Measurements from ENCODE around the gene GLB1L2. TPM values are rescaled to one million over a fixed set of nuclear protein-coding genes. Genes with fewer than 3 reads are reported as not detected.
A peak's percentile ranks its signal among the peaks of the same experiment; 100 is the strongest.

Gene GLB1L2
- total RNA-seq, 1 donor from 2014 or later, result 3.4 TPM

DNA sequence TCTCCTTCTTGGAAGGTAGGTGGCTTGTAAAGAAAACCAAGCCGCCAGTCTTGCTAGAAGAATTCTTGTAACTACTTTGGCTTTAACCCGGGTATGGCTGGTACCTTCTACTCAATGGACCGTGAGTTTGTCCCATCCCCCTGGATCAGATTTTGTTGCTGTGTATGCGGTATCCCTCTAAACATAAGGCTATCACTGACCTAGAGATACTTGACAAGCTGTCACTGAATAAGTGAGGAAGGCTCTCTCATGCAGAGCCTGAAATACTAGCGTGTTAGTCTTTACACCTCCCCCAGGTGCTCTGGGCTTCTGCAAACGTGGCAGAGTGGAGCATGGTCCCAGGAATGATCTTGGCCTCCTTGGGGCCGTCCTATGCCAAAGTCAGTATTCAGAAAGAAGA, 34.5 kb downstream of the GLB1L2 start:
- H3K4me3 ChIP-seq (ENCODE audit: low read depth, low read length), result no peak overlapping the region
- FAIRE-seq (no peak), DNase-seq (ENCODE audit: low read depth) (no peak)
- TF ChIP-seq, protein P1, sequence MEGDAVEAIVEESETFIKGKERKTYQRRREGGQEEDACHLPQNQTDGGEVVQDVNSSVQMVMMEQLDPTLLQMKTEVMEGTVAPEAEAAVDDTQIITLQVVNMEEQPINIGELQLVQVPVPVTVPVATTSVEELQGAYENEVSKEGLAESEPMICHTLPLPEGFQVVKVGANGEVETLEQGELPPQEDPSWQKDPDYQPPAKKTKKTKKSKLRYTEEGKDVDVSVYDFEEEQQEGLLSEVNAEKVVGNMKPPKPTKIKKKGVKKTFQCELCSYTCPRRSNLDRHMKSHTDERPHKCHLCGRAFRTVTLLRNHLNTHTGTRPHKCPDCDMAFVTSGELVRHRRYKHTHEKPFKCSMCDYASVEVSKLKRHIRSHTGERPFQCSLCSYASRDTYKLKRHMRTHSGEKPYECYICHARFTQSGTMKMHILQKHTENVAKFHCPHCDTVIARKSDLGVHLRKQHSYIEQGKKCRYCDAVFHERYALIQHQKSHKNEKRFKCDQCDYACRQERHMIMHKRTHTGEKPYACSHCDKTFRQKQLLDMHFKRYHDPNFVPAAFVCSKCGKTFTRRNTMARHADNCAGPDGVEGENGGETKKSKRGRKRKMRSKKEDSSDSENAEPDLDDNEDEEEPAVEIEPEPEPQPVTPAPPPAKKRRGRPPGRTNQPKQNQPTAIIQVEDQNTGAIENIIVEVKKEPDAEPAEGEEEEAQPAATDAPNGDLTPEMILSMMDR (IDR thresholded peaks at IDR 0.05; ENCODE audit: insufficient read depth, low read length, severe bottlenecking), result no peak
- no peaks in the 10 kb centered on the region for H3K36me3 ChIP-seq (ENCODE audit: control insufficient read depth, insufficient read depth, low read length)
- H3K27me3 ChIP-seq (ENCODE audit: control insufficient read depth, insufficient read depth, low read length), result no peaks in the 10 kb centered on the region

DNA sequence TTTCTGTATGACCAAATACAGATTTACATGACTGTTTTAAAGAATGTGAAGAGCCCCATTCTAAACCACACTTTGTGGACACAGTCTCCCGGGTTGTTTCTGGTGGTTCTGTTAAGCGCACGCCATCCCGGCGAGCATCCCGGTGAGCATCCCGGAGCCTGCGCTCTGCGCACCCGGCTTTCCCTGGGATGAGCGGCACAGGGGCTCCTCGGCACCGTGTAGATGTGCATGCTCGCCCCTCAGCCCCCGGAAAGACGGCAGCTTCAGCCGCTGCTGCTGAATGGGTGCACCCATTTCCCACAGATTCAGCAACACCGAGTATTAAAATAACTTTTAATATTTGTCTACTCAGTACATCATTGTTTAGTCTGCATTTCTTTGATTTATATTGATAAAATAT, 36.0 kb downstream of the GLB1L2 start:
- TF ChIP-seq, protein P1 (IDR thresholded peaks at IDR 0.05; ENCODE audit: insufficient read depth, low read length, severe bottlenecking), result no peak
- Histone ChIP-seq H3K4me3 (ENCODE audit: low read depth, low read length) (no peak overlapping the region), H3K27me3 (ENCODE audit: control insufficient read depth, insufficient read depth, low read length) (no peaks in the 10 kb centered on the region), H3K36me3 (ENCODE audit: control insufficient read depth, insufficient read depth, low read length) (no peaks in the 10 kb centered on the region)
- DNase-seq (ENCODE audit: low read depth), result no peak
- no peak for FAIRE-seq

DNA sequence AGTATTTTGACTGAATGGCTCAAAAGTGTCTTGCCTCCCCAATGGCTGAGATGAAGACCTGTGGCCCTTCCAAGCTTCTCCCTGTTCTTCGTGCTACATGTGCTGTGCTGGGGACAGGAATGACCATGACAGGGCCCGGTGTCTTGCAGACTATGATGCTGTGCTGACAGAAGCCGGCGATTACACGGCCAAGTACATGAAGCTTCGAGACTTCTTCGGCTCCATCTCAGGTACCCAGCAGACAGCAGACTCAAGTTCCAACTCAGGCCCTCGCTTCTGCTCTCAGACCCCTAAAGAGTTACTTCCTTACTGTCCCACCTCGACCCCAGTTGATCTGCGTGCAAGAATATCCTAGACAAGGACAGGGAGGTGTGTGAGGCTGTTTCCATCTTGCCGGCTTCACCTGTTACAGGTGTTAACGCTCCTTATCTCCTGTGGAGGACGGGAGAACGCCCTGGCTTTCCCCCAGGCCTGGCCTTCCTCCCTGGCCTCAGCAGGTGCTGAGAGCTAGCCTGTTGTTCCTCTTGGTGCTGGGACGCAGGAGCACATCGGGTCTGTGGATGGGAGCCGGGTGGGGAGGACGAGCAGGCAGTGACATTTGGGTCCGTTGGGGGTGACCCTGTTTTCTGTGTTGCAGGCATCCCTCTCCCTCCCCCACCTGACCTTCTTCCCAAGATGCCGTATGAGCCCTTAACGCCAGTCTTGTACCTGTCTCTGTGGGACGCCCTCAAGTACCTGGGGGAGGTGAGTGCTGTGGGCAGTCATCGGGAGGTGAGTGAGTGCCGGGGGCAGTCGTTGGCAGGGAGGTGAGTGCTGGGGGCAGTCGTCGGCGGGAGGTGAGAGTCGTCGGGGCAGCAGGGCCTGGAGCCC, 38.1 kb downstream of the GLB1L2 start:
- DNase-seq (ENCODE audit: low read depth) (no peak), FAIRE-seq (peak; percentile 96)
- Histone ChIP-seq H3K36me3 (ENCODE audit: control insufficient read depth, insufficient read depth, low read length) (no peaks in the 10 kb centered on the region), H3K27me3 (ENCODE audit: control insufficient read depth, insufficient read depth, low read length) (no peaks in the 10 kb centered on the region), H3K4me3 (ENCODE audit: low read depth, low read length) (no peak overlapping the region)
- TF ChIP-seq, protein P1 (IDR thresholded peaks at IDR 0.05; ENCODE audit: insufficient read depth, low read length, severe bottlenecking), result no peak

DNA sequence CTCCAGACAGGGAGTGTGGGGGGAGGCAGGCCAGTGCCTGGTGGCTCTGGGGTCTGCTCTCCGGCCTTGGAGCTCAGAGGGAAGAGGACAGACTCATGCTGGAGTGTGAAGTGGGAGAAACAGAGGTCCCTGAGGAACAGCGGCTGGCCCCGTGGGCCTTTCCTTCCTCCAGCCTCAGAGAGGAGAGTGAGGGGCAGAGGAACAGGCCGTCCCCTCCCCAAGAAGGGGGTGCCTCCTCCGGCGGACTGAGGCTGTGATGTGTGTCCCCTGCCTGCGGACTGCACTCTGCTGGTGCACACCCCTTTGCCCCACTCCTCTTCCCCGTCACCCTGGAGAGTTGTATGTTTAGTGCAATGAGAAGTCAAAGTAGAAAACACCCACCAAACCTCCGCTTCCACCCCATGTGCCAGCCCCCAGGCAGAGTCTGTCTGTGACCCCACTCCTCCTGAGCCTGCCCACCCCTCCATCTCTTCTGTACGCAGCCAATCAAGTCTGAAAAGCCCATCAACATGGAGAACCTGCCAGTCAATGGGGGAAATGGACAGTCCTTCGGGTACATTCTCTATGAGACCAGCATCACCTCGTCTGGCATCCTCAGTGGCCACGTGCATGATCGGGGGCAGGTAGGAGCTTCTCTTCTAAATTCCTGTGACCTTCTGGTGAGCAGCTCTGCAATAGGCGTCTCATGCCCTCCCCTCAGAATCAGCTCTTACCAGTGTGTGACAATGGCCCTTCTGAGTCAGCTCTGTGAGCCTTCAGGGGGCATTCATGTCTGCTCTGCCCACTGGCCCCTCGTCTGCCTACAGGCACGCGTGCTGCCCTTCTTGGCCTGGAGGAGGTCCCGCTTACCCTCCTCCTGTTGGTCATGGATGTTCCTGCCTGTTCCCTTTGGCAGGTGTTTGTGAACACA, 39.0 kb downstream of the GLB1L2 start:
- FAIRE-seq, result no peak
- TF ChIP-seq, protein P1 (IDR thresholded peaks at IDR 0.05; ENCODE audit: insufficient read depth, low read length, severe bottlenecking), result no peak
- no peaks in the 10 kb centered on the region for H3K27me3 ChIP-seq (ENCODE audit: control insufficient read depth, insufficient read depth, low read length)

DNA sequence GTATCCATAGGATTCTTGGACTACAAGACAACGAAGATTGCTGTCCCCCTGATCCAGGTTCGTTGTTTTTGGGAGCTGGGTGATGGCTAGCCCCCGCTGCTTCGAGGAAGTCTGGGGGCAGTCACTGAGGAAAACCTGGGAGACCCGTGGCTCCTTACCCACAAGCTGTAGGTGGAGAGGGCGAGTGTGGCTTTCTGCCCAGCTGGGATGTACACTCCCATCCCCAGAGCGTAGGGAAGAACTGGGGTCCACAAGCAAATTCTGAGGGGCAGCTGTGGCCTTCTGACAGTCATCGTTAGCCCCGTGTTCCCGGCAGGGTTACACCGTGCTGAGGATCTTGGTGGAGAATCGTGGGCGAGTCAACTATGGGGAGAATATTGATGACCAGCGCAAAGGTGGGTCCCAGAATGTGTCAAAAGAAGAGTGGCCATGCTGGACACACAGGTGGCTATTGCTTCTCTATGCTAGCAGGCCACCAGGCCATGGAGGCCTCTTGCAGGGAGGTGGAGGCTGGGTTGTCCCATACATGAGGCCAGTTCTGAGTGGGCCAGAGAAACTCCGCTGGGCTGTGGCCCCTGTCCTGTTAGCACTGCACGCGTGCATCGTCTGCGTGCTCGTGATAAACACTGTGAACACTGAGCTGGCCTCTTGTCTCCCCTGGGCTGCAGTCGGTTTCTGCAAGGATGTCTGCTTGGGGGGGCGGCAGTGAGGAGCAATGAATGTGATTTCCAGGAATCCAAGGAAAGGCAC, 39.8 kb downstream of the GLB1L2 start:
- DNase-seq (ENCODE audit: low read depth) (no peak), FAIRE-seq (no peak)
- TF ChIP-seq, protein P1 (IDR thresholded peaks at IDR 0.05; ENCODE audit: insufficient read depth, low read length, severe bottlenecking), result no peak
- Histone ChIP-seq H3K27me3 (ENCODE audit: control insufficient read depth, insufficient read depth, low read length) (no peaks in the 10 kb centered on the region), H3K36me3 (ENCODE audit: control insufficient read depth, insufficient read depth, low read length) (no peaks in the 10 kb centered on the region), H3K4me3 (ENCODE audit: low read depth, low read length) (no peak overlapping the region)

More for the DNA sequence above, 39.0 kb downstream of the GLB1L2 start:
- DNase-seq (ENCODE audit: low read depth), result no peak
- H3K36me3 ChIP-seq (ENCODE audit: control insufficient read depth, insufficient read depth, low read length), result no peaks in the 10 kb centered on the region
- H3K4me3 ChIP-seq (ENCODE audit: low read depth, low read length), result no peak overlapping the region

All from bronchial epithelial cell (primary cell).